Prostate gland (tissue), 2 donors: ENCODE data around the gene TEX261. TPM values are rescaled to one million over a fixed set of nuclear protein-coding genes. Genes with fewer than 3 reads are reported as not detected.
"Not testable (repeated sequence)": the region's sequence is repeated elsewhere in the genome, so short reads cannot be mapped to it uniquely, and the experiment has no call there.

Source experiments
- DNase-seq: peaks from one replicate; pipeline ENCODE4 v3.0.0-alpha.2; 2019; ENCODE audit warnings: low spot score
- H3K27ac ChIP-seq, 2 donors: fragments of 200-600 bp; sonication (generic); 2 replicates each; pipeline ENCODE4 v1.5.1; 2017 to 2019
- H3K27me3 ChIP-seq: fragments of 200-600 bp; sonication (generic); replicated peaks from 2 replicates; pipeline ENCODE4 v1.5.1; 2019; ENCODE audit not compliant: insufficient read depth
- H3K36me3 ChIP-seq, 2 donors: fragments of 200-600 bp; sonication (generic); 1 replicate in 1 of 2; 2 replicates in 1 of 2; pipeline versions ENCODE4 v1.5.1 to v1.8.1; 2017 to 2019
- H3K4me1 ChIP-seq: fragments of 200-600 bp; sonication (generic); replicated peaks from 2 replicates; pipeline ENCODE4 v1.5.1; 2019
- H3K4me3 ChIP-seq, 2 donors: fragments of 200-600 bp; sonication (generic); 2 replicates each; pipeline ENCODE4 v1.5.1; 2017 to 2019
- H3K9me3 ChIP-seq: fragments of 200-600 bp; sonication (generic); 2 replicates; pipeline ENCODE4 v1.5.1; 2017
- POLR2A ChIP-seq: fragments of 450-650 bp; IDR thresholded peaks from one replicate; pipeline ENCODE4 v1.6.1; 2016; ENCODE audit warnings: antibody characterized with exemption, mild to moderate bottlenecking
- POLR2AphosphoS5 ChIP-seq: sonication (generic); formaldehyde crosslinking; IDR thresholded peaks from one replicate; pipeline ENCODE4 v1.6.1; 2017; ENCODE audit warnings: antibody characterized with exemption
- WGBS: methylation state at CpG from one replicate; pipeline ENCODE4 v1.1.5; 2018; 5-methylcytosine and 5-hydroxymethylcytosine counted together
- intact Hi-C: fragments of 100-400 bp; cut with DNase I; formaldehyde crosslinking; loops from one replicate; pipeline ENCODE4 v1.14.2; 2022
- total RNA-seq, 2 donors: library from RNA; depleted of rRNA; stranded (reverse); fragments of >200 nt; gene quantifications; one replicate each; pipeline ENCODE4 v1.1.0, GENCODE V29; 2016
- TF ChIP-seq, protein P1 (sequence below), 4 experiments: fragments of 200-600 bp in 2 of 4; fragments of 450-650 bp in 2 of 4; sonication (generic) in 2 of 4; IDR thresholded peaks; 1 replicate in 3 of 4; 2 replicates in 1 of 4; pipeline ENCODE4 v1.5.1; 2016 to 2019; ENCODE audit warnings: antibody characterized with exemption in 4 of 4, mild to moderate bottlenecking in 2 of 4, moderate library complexity in 2 of 4

Gene TEX261
- total RNA-seq, result 10 to 100 TPM; 41.4 to 45.2 TPM

DNA sequence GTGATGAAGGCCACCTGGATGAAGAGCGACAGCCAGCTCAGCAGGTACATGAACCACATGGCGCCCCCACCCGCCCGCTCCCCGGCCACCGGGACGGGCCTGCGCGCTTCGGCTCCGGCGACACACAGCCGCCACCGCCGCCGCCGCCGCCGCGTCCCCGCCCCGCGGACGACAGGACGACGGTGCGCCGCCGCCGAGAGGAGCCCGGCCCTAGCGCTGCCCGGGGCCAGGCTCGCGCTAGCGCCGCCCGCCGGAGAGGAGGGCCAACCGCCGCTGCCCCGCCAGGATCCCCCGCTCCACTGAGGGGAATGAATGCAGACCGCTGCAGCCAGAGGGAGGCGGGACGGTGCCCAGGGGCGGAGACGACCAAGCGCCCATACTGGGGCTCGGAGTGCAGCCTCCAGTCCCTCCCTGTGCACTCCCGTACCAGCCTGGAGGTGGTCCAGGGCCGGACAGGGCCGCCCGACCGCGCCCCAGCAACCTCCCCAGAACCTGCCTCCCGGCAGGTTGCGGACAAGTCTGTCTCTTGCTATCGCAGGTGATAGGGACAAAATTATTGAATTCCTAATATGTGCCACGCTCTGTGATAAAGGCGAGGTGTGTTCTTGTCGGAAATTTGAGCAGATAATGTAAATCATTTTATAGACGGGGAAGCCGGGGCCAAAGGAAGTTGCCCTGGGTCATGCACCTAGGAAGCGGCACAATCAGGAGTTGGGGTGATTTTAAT lies at the start of gene TEX261:
Gene TEX261 (minus strand): TSS at position 175 of the 727 bp plus-strand sequence. CDS start 116 bp downstream, at position 59.
- Histone ChIP-seq H3K27me3 (no peaks in the 10 kb centered on the region), H3K4me3 (peak within 1 kb of the TSS; percentile 97 to 99), H3K4me1 (peaks cover 10% of the 10 kb centered on the region), H3K27ac (peak within 1 kb of the TSS; percentile 82), H3K36me3 (no peaks in the 10 kb centered on the region), H3K9me3 (no peaks in the 10 kb centered on the region)
- DNase-seq, result peak; percentile 78
- WGBS, result under 1% methylated on average over 20 of the region's 65 CpGs
- TF ChIP-seq, protein P1, sequence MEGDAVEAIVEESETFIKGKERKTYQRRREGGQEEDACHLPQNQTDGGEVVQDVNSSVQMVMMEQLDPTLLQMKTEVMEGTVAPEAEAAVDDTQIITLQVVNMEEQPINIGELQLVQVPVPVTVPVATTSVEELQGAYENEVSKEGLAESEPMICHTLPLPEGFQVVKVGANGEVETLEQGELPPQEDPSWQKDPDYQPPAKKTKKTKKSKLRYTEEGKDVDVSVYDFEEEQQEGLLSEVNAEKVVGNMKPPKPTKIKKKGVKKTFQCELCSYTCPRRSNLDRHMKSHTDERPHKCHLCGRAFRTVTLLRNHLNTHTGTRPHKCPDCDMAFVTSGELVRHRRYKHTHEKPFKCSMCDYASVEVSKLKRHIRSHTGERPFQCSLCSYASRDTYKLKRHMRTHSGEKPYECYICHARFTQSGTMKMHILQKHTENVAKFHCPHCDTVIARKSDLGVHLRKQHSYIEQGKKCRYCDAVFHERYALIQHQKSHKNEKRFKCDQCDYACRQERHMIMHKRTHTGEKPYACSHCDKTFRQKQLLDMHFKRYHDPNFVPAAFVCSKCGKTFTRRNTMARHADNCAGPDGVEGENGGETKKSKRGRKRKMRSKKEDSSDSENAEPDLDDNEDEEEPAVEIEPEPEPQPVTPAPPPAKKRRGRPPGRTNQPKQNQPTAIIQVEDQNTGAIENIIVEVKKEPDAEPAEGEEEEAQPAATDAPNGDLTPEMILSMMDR (IDR thresholded peaks at IDR 0.05), result peak; percentile 44 to 86 (median 62)
- TF ChIP-seq POLR2A (peak; percentile 40), POLR2AphosphoS5 (no peak)
- intact Hi-C loops, result no loop called here

DNA sequence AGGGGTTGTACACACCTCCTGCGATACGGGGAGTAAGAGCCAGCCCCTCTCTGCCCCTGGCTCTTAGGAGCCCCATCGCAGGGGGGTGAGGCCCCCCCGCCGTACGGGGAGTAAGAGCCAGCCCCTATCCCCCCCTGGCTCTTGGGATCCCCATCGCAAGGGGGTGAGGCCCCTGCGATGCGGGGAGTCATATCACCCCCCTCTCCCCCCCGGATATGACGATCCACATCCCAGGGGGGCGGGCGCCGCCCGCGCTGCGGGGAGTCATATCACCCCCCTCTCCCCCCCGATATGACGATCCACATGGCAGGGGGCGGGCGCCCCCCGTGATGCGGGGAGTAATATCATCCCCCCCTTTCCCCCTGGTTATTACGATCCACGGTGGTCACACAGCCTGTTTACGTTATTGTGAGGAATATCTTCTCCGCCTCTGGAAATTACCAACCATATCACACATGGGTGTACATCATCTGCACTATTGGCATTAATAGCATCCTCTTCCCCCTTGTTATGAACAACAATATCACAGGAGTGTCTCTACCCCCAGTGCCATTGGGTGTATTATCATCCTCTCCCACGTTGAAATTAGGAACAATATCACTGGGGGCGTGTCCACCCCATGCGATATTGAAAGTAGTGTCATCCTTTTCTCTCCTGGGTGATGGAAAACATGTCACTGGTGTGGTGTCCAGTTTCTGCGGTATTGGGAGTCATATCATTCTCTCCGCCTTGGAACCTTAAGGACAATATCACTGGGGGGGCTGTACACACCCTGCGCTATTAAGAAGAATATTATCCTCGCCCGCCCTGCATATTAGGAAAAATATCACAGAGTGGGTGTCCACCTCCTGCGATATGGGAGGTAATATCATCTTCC lies 49.1 kb upstream of the TEX261 start:
- H3K4me3 ChIP-seq, result no peak overlapping the region
- intact Hi-C loops, result no loop called here
- H3K36me3 ChIP-seq, result no peaks in the 10 kb centered on the region
- no peak for DNase-seq
- no peaks in the 10 kb centered on the region for H3K4me1 ChIP-seq
- no peaks in the 10 kb centered on the region for H3K9me3 ChIP-seq
- no peaks in the 10 kb centered on the region for H3K27me3 ChIP-seq
- WGBS, result 79% methylated on average over 32 of the region's 36 CpGs
- TF ChIP-seq POLR2A (no peak), POLR2AphosphoS5 (no peak)
- TF ChIP-seq, protein P1 (IDR thresholded peaks at IDR 0.05), result no peak
- no peak overlapping the region for H3K27ac ChIP-seq

DNA sequence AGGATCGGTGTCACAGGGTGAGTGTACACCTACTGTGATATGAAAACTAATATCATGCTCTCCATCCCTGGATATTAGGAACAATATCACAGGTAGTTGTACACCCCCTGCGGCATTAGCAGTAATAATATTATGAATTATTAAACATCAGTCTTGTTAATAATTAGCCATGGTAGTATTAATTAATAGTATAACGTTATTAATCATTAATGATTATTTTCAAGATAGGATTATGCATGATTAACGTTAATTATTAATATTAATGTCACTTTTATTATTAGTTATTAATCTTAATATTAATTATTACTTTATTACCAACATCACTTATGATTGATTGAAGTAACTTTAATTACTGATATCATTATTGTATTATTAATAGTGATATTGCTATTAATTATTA lies 47.6 kb upstream of the TEX261 start:
- H3K9me3 ChIP-seq, result no peaks in the 10 kb centered on the region
- no peak for DNase-seq
- intact Hi-C loops, result no loop called here
- 75% methylated on average over 4 of the region's 4 CpGs for WGBS
- no peak overlapping the region for H3K27ac ChIP-seq
- no peaks in the 10 kb centered on the region for H3K36me3 ChIP-seq
- no peak overlapping the region for H3K4me3 ChIP-seq
- H3K4me1 ChIP-seq, result no peaks in the 10 kb centered on the region
- TF ChIP-seq, protein P1 (IDR thresholded peaks at IDR 0.05), result no peak
- TF ChIP-seq POLR2A (no peak), POLR2AphosphoS5 (no peak)
- no peaks in the 10 kb centered on the region for H3K27me3 ChIP-seq

DNA sequence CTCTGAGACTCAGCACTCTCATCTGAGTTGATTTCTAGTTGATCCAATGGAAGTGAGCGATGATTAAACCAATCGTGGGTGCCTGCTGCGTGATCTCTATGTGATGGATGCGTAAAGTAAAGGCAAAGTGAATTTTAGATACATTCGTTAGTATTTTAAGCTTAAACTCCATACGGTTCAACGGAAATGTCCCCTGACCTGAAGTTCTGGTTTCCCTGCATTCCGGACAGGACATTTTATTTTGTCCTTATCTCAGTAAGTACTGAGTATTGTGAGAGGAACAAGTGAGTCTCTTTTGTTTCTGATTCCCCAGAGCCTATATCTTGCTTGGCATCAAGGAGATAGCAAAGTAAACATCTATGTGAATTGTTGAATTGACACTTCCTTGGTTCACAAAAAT lies 41.6 kb upstream of the TEX261 start:
- intact Hi-C loops, H3K27me3 ChIP-seq, H3K9me3 ChIP-seq, H3K27ac ChIP-seq, H3K36me3 ChIP-seq, H3K4me1 ChIP-seq, H3K4me3 ChIP-seq, DNase-seq: not testable (repeated sequence)
- WGBS, result 61% methylated on average over 8 of the region's 8 CpGs

DNA sequence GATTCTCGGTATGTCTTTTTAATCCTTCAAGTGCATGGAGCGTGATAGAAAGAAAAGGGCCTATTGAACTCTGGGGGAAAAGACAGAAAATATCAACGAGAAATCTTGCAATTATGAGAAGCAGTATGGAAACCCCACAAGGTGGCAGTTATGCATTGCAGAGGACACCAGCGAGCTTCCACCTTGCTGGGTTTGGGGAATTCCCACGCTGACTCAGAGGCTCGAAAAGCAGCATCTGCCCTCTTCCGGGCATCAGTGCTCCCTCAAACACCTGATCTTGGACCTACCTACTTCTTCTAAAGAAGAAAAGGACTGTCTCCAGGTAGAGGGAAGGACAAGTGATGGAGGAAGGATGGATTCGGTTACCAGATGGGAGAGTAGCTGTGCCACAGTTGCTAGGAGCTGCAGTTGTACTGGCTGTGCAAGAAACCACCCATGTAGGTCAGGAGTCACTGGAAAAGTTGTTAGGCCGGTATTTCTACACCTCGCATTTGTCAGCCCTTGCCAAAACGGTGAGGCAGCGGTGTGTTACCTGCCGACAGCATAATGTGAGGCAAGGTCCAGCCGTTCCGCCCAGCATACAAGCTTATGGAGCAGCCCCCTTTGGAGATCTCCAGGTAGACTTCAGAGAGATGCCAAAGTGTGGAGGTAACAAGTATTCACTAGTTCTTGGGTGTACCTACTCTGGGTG lies 29.0 kb upstream of the TEX261 start:
- H3K9me3 ChIP-seq, H3K4me1 ChIP-seq, H3K27me3 ChIP-seq, intact Hi-C loops, H3K36me3 ChIP-seq: not testable (repeated sequence)
- H3K27ac ChIP-seq, result peak overlapping the region in 1 of 2 donors; percentile 54
- 35% methylated on average over 15 of the region's 15 CpGs for WGBS
- H3K4me3 ChIP-seq, result peak overlapping the region in 1 of 2 donors; percentile 18
- peak; percentile 85 for TF ChIP-seq POLR2AphosphoS5
- TF ChIP-seq, protein P1 (IDR thresholded peaks at IDR 0.05), result peak in 2 of 4 experiments; percentile 45 to 51
- DNase-seq, result peak; percentile 80

DNA sequence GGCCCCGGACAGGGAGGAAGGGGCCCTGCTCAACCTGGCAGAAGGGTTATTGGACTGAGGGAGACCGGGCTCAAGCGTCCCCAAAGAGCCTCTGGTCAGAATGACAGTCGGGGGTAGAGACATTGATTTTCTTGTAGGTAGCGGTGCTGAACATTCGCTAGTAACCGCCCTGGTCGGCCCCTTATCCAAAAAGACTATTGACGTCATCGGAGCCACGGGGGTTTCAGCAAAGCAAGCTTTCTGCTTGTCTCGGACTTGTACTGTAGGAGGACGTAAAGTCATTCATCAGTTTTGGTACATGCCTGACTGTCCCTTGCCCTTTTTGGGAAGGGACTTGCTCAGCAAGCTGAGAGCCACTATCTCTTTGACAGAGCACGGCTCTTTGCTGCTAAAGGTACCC lies 26.7 kb upstream of the TEX261 start:
- H3K4me3 ChIP-seq, H3K27ac ChIP-seq, H3K9me3 ChIP-seq, DNase-seq, H3K36me3 ChIP-seq, intact Hi-C loops, H3K27me3 ChIP-seq, H3K4me1 ChIP-seq: not testable (repeated sequence)
- 78% methylated on average over 14 of the region's 14 CpGs for WGBS

DNA sequence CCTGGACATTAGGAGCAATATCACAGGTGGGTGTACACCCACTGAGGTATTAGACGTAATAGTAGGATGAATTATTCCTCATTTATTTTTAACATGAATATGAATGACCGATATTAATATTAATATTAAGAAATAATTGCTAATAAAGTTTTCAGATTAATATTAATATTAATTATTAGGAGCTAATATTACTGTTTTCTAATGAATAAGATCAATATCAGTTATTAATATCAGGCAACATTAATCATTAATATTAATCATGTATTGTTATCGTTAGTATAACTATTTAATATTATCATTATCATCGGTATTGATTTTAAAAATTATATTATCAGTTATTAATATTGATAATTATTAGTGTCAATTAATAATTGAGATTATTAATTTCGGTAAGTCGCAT lies 25.3 kb upstream of the TEX261 start:
- not testable (repeated sequence) for H3K36me3 ChIP-seq, DNase-seq, H3K27ac ChIP-seq

More for the DNA sequence above, 25.3 kb upstream of the TEX261 start:
- H3K9me3 ChIP-seq, H3K27me3 ChIP-seq, H3K4me3 ChIP-seq, intact Hi-C loops, H3K4me1 ChIP-seq: not testable (repeated sequence)
- 94% methylated on average over 6 of the region's 6 CpGs for WGBS
